ENCODE data around the gene HIPK2.

Gene HIPK2

GRCh38 chr7:139765143-139765542, 12.7 kb downstream of the HIPK2 start:
- no peak for TF ChIP-seq EP300 (IDR thresholded peaks at IDR 0.05; ENCODE audit: borderline replicate concordance)
- no peak for TF ChIP-seq EGR1 (IDR thresholded peaks at IDR 0.05)
- TF ChIP-seq USF1 (IDR thresholded peaks at IDR 0.05), result no peak

GRCh38 chr7:139763330-139763729, 14.5 kb downstream of the HIPK2 start:
- TF ChIP-seq EGR1 (IDR thresholded peaks at IDR 0.05), result no peak
- no peak for TF ChIP-seq YY1 (IDR thresholded peaks at IDR 0.05; ENCODE audit: low read depth)
- no peak for TF ChIP-seq ZBTB7A (IDR thresholded peaks at IDR 0.05; ENCODE audit: low read depth)
- TF ChIP-seq FOXM1 (IDR thresholded peaks at IDR 0.05; ENCODE audit: borderline replicate concordance, low read depth), result no peak
- no peak for TF ChIP-seq RAD21 (IDR thresholded peaks at IDR 0.05; ENCODE audit: low read depth)
- TF ChIP-seq TCF12 (IDR thresholded peaks at IDR 0.05; ENCODE audit: low read depth), result no peak
- TF ChIP-seq REST (IDR thresholded peaks at IDR 0.05; ENCODE audit: low read depth), result no peak
- TF ChIP-seq NFIC (IDR thresholded peaks at IDR 0.05), result no peak
- no peak for TF ChIP-seq TAF1 (IDR thresholded peaks at IDR 0.05; ENCODE audit: low read depth)

- no peak for TF ChIP-seq USF1 (IDR thresholded peaks at IDR 0.05)
- TF ChIP-seq CREB1 (IDR thresholded peaks at IDR 0.05; ENCODE audit: low read depth), result no peak
- TF ChIP-seq NFIC (IDR thresholded peaks at IDR 0.05), result no peak
- no peak for TF ChIP-seq CEBPB (IDR thresholded peaks at IDR 0.05)
- TF ChIP-seq YY1 (IDR thresholded peaks at IDR 0.05; ENCODE audit: low read depth), result no peak
Observed at GRCh38 chr7:139762886-139763285, 14.9 kb downstream of the HIPK2 start.

- TF ChIP-seq FOXM1 (IDR thresholded peaks at IDR 0.05; ENCODE audit: borderline replicate concordance, low read depth) (no peak), REST (IDR thresholded peaks at IDR 0.05; ENCODE audit: low read depth) (no peak), USF1 (IDR thresholded peaks at IDR 0.05) (no peak), EGR1 (IDR thresholded peaks at IDR 0.05) (no peak), CEBPB (IDR thresholded peaks at IDR 0.05) (no peak), TCF12 (IDR thresholded peaks at IDR 0.05; ENCODE audit: low read depth) (no peak), NFIC (IDR thresholded peaks at IDR 0.05) (no peak), YY1 (IDR thresholded peaks at IDR 0.05; ENCODE audit: low read depth) (no peak), TEAD4 (IDR thresholded peaks at IDR 0.05) (no peak), MAX (IDR thresholded peaks at IDR 0.05) (no peak), RAD21 (IDR thresholded peaks at IDR 0.05; ENCODE audit: low read depth) (no peak), TAF1 (IDR thresholded peaks at IDR 0.05; ENCODE audit: low read depth) (no peak), CREB1 (IDR thresholded peaks at IDR 0.05; ENCODE audit: low read depth) (no peak)
Observed at GRCh38 chr7:139758388-139758787, 19.4 kb downstream of the HIPK2 start.

GRCh38 chr7:139757968-139758367, 19.8 kb downstream of the HIPK2 start:
- TF ChIP-seq EP300 (IDR thresholded peaks at IDR 0.05; ENCODE audit: borderline replicate concordance) (no peak), USF1 (IDR thresholded peaks at IDR 0.05) (no peak), REST (IDR thresholded peaks at IDR 0.05; ENCODE audit: low read depth) (no peak), MAX (IDR thresholded peaks at IDR 0.05) (no peak), NFIC (IDR thresholded peaks at IDR 0.05) (no peak), TCF12 (IDR thresholded peaks at IDR 0.05; ENCODE audit: low read depth) (no peak), CREB1 (IDR thresholded peaks at IDR 0.05; ENCODE audit: low read depth) (no peak), YY1 (IDR thresholded peaks at IDR 0.05; ENCODE audit: low read depth) (no peak), TAF1 (IDR thresholded peaks at IDR 0.05; ENCODE audit: low read depth) (no peak), FOXM1 (IDR thresholded peaks at IDR 0.05; ENCODE audit: borderline replicate concordance, low read depth) (no peak), EGR1 (IDR thresholded peaks at IDR 0.05) (no peak), TEAD4 (IDR thresholded peaks at IDR 0.05) (no peak), RAD21 (IDR thresholded peaks at IDR 0.05; ENCODE audit: low read depth) (no peak), CEBPB (IDR thresholded peaks at IDR 0.05) (no peak)
